Activated CD8-positive, alpha-beta T cell treated with anti-CD3 and anti-CD28 coated beads, Interleukin-2, amount 10 ng/mL, durations not matched to agents 7 days and 5 days (primary cell): Measurements from ENCODE around the gene MTMR1. TPM values are rescaled to one million over a fixed set of nuclear protein-coding genes. Genes with fewer than 3 reads are reported as not detected.

ENCODE experiments used
- ATAC-seq: fragments of 150-1000 bp; cut with Tn5 transposase; one replicate; pipeline ENCODE4 v1.10.0; 2021; ENCODE audit warnings: moderate library complexity
- CTCF ChIA-PET: fragments of 350-600 bp; sonication (Branson Sonifier 250); formaldehyde crosslinking; loops from one replicate; lab custom pipeline; 2021; ENCODE audit warnings: antibody characterized with exemption; lab: Charles Lee
- POLR2A ChIA-PET: fragments of 350-600 bp; sonication (Branson Sonifier 250); formaldehyde crosslinking; loops from one replicate; lab custom pipeline; 2021; ENCODE audit warnings: antibody characterized with exemption; lab: Charles Lee
- DNase-seq: peaks from one replicate; pipeline ENCODE4 v3.0.0-alpha.2; 2020
- H3K27ac Mint-ChIP-seq: one replicate; pipeline ENCODE4 v1.8.0; 2021; ENCODE audit warnings: mild to moderate bottlenecking, mixed read lengths
- H3K27me3 Mint-ChIP-seq: one replicate; pipeline ENCODE4 v1.8.0; 2021; ENCODE audit warnings: low read depth, mixed read lengths
- H3K36me3 Mint-ChIP-seq: one replicate; pipeline ENCODE4 v1.8.0; 2021; ENCODE audit warnings: low read depth, mixed read lengths
- H3K4me1 Mint-ChIP-seq: one replicate; pipeline ENCODE4 v1.8.0; 2021; ENCODE audit warnings: low read depth, mixed read lengths
- H3K4me3 Mint-ChIP-seq: one replicate; pipeline ENCODE4 v1.8.0; 2021; ENCODE audit warnings: mild to moderate bottlenecking, mixed read lengths
- H3K9me3 Mint-ChIP-seq: one replicate; pipeline ENCODE4 v1.8.0; 2022; ENCODE audit warnings: mixed read lengths; ENCODE audit not compliant: insufficient read depth
- total RNA-seq, 2 experiments: library from RNA; stranded (reverse); gene quantifications; one replicate each; pipeline ENCODE4 v1.2.3, GENCODE V29; 2021

MTMR1 gene
- total RNA-seq, 2 experiments from 2014 or later, result 45.0 to 49.4 TPM

DNA sequence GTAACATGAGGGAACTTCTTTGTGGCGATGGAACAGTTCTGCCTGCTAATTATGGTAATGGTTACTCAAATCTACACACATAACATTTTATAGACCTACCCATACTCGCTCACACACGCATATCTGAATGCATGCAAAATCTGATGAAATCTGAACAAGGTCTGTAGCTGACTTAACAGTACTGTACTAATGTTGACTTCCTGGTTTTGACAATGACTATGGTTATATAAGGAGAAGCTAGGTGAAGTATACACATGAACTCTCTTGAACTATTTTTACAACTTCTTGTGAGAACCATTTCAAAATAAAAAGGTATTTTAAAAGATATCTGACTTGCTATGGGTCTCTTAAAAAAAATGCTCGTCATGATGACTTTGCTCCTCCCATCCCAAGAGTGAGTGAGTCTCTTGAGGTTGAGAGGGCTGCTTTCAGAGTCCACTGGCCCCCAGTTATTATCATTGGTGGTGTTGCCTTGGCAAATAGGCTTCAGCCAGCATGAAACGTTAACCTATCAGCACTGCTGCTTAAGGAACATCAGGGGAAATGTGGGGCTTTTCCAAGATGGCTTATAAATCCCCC lies 99.8 kb downstream of the MTMR1 start:
- H3K27me3 Mint-ChIP-seq, result no peaks in the 10 kb centered on the region
- CTCF ChIA-PET, result no interaction called here
- ATAC-seq (no peak), DNase-seq (no peak)
- no peaks in the 10 kb centered on the region for H3K4me1 Mint-ChIP-seq
- no peak overlapping the region for H3K27ac Mint-ChIP-seq
- POLR2A ChIA-PET, result no interaction called here
- no peak overlapping the region for H3K4me3 Mint-ChIP-seq
- H3K36me3 Mint-ChIP-seq, result peaks cover 23% of the 10 kb centered on the region
- H3K9me3 Mint-ChIP-seq, result no peaks in the 10 kb centered on the region

DNA sequence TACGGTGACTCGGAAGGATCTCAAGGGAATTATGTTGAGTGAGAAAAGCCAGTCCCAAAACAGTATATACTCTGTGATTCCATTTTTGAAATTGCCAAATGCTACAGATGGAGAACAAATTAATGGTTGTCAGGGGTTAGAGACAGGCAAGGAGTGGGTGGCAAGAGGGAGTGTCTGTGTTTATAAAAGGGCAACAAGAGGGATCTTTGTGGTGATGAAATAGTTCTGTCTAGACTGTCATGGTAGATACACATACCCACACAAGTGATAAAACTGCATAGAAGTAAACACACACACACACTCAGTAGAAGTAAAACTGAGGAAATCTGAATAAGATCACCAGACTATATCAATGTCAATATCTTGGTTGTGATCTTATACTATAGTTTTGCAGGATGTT lies 112.5 kb downstream of the MTMR1 start:
- ATAC-seq, result no peak
- no peak overlapping the region for H3K4me3 Mint-ChIP-seq
- H3K36me3 Mint-ChIP-seq, result peaks cover 9% of the 10 kb centered on the region
- CTCF ChIA-PET, result no interaction called here
- POLR2A ChIA-PET, result no interaction called here
- no peaks in the 10 kb centered on the region for H3K9me3 Mint-ChIP-seq
- no peak overlapping the region for H3K27ac Mint-ChIP-seq
- DNase-seq, result no peak
- no peaks in the 10 kb centered on the region for H3K27me3 Mint-ChIP-seq
- peaks cover 3% of the 10 kb centered on the region for H3K4me1 Mint-ChIP-seq

DNA sequence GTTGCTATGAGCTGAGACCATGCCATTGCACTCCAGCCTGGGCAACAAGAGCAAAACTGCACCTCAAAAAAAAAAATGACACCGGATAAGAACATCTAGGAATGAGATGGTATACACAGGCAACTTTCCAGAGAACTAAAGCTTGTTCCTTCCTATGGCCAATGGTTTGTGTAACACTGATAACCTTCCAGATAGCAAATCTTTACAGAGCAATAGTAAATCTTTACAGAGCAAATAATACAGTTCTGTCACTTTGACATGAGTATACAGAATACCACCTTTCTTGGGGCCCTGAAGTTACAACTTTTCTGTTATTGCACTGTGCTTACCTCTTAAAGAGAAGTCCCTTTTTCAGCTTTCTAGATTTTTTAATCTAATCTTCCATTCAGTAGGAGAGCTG lies 113.6 kb downstream of the MTMR1 start:
- Mint-ChIP-seq H3K4me1 (peaks cover 3% of the 10 kb centered on the region), H3K27ac (no peak overlapping the region), H3K36me3 (peaks cover 9% of the 10 kb centered on the region), H3K4me3 (no peak overlapping the region), H3K27me3 (no peaks in the 10 kb centered on the region), H3K9me3 (no peaks in the 10 kb centered on the region)
- ChIA-PET CTCF (no interaction called here), POLR2A (no interaction called here)
- no peak for DNase-seq
- ATAC-seq, result no peak

DNA sequence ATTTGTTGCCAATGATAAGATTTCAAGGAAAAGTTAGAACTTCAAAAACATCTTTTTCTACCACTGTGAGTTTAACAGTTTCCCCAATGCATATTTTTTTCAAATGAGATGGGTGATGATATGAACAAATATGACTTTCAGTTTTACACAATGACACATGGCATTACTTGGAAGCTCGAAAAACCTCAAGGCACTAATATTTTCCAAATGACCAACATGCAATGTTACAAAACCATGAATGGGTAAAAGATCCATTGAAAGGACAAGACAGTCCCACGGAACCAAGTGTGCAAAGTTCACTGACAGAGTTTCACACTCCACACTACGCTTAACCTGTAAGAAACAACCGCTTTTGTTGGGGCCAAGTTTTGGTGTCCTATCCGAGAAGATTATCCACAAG lies 120.7 kb downstream of the MTMR1 start:
- Mint-ChIP-seq H3K4me3 (no peak overlapping the region), H3K27me3 (no peaks in the 10 kb centered on the region), H3K27ac (no peak overlapping the region), H3K36me3 (peaks cover 22% of the 10 kb centered on the region), H3K9me3 (no peaks in the 10 kb centered on the region), H3K4me1 (peaks cover 4% of the 10 kb centered on the region)
- ChIA-PET CTCF (no interaction called here), POLR2A (no interaction called here)
- ATAC-seq (no peak), DNase-seq (no peak)

Other genes starting within 250 kb of the MTMR1 start
- 10 to 100 TPM; 28.7 to 34.8 TPM for gene MTM1, start 124.8 kb upstream of the MTMR1 start, total RNA-seq
- gene CD99L2, start 205.3 kb downstream of the MTMR1 start, total RNA-seq, result 10 to 100 TPM; 19.7 to 19.8 TPM